A673 (cell line): ENCODE data around the gene SLC66A1. TPM values are rescaled to one million over a fixed set of nuclear protein-coding genes. Genes with fewer than 3 reads are reported as not detected.

Experiments
- BruUV-seq: library from RNA; stranded (reverse); fragments of 400-500 nt; replicated peaks from 2 replicates; lab custom pipeline; 2021; lab: Mats Ljungman, UMichigan
- CTCF ChIA-PET: fragments of 300-600 bp; sonication (Branson Sonifier 250); formaldehyde crosslinking; loops from one replicate; lab custom pipeline; 2022; ENCODE audit warnings: antibody characterized with exemption; lab: Charles Lee
- POLR2A ChIA-PET: fragments of 300-600 bp; sonication (Branson Sonifier 250); formaldehyde crosslinking; loops from one replicate; lab custom pipeline; 2022; ENCODE audit warnings: antibody characterized with exemption; ENCODE audit not compliant: low non-redundant PET; lab: Charles Lee
- DNase-seq: peaks from one replicate; pipeline ENCODE4 v3.0.0-alpha.2; 2015; ENCODE audit warnings: low spot score
- H3K27ac ChIP-seq: fragments of 200-600 bp; sonication (generic); 2 replicates; pipeline ENCODE4 v1.5.1; 2016; ENCODE audit warnings: mixed run types, low read depth, mild to moderate bottlenecking, mixed read lengths, antibody characterized with exemption, low read length; ENCODE audit not compliant: poor library complexity, severe bottlenecking
- H3K27me3 ChIP-seq: fragments of 200-600 bp; sonication (generic); replicated peaks from 2 replicates; pipeline ENCODE4 v1.6.1; 2017; ENCODE audit warnings: mixed run types, low read depth, mild to moderate bottlenecking, mixed read lengths, antibody characterized with exemption, low read length; ENCODE audit not compliant: insufficient read depth, poor library complexity
- H3K36me3 ChIP-seq: fragments of 200-600 bp; sonication (generic); 2 replicates; pipeline ENCODE4 v1.6.1; 2016; ENCODE audit warnings: mixed run types, mild to moderate bottlenecking, mixed read lengths, antibody characterized with exemption, low read length; ENCODE audit not compliant: insufficient read depth, poor library complexity, severe bottlenecking
- H3K4me1 ChIP-seq: fragments of 200-600 bp; sonication (generic); 2 replicates; pipeline ENCODE4 v1.6.1; 2017; ENCODE audit warnings: mixed run types, mild to moderate bottlenecking, mixed read lengths, antibody characterized with exemption, low read length; ENCODE audit not compliant: insufficient read depth, poor library complexity, severe bottlenecking
- H3K4me3 ChIP-seq: fragments of 200-600 bp; sonication (generic); 2 replicates; pipeline ENCODE4 v1.5.1; 2016; ENCODE audit warnings: low read depth, mixed run types, mild to moderate bottlenecking, mixed read lengths, low read length; ENCODE audit not compliant: poor library complexity, severe bottlenecking
- H3K9me3 ChIP-seq: fragments of 200-600 bp; sonication (generic); 2 replicates; pipeline ENCODE4 v1.6.1; 2016; ENCODE audit warnings: mixed run types, low read depth, mild to moderate bottlenecking, mixed read lengths, antibody characterized with exemption, low read length; ENCODE audit not compliant: poor library complexity, severe bottlenecking
- EZH2 ChIP-seq: fragments of 200-600 bp; sonication (generic); IDR thresholded peaks from 2 replicates; pipeline ENCODE4 v1.6.1; 2017; ENCODE audit warnings: borderline replicate concordance, low read depth, mild to moderate bottlenecking, mixed read lengths, antibody characterized with exemption, low read length; ENCODE audit not compliant: poor library complexity, severe bottlenecking
- intact Hi-C: fragments of 100-400 bp; cut with micrococcal nuclease; formaldehyde crosslinking; loops from one replicate; pipeline ENCODE4 v1.10.0; 2022; ENCODE audit not compliant: unreplicated experiment
- total RNA-seq: library from RNA; stranded (reverse); gene quantifications from 2 replicates; pipeline ENCODE4 v1.2.3, GENCODE V29; 2021
- TF ChIP-seq, protein P1 (sequence below): fragments of 300-800, 200-600 bp; sonication (generic); conservative IDR thresholded peaks from 2 replicates; pipeline ENCODE4 v1.5.1; 2017; ENCODE audit warnings: low read depth, mild to moderate bottlenecking, antibody characterized with exemption, low read length, moderate library complexity, mixed read lengths

The SLC66A1 gene
- total RNA-seq, 1 experiment from 2014 or later = 18.3 TPM

DNA sequence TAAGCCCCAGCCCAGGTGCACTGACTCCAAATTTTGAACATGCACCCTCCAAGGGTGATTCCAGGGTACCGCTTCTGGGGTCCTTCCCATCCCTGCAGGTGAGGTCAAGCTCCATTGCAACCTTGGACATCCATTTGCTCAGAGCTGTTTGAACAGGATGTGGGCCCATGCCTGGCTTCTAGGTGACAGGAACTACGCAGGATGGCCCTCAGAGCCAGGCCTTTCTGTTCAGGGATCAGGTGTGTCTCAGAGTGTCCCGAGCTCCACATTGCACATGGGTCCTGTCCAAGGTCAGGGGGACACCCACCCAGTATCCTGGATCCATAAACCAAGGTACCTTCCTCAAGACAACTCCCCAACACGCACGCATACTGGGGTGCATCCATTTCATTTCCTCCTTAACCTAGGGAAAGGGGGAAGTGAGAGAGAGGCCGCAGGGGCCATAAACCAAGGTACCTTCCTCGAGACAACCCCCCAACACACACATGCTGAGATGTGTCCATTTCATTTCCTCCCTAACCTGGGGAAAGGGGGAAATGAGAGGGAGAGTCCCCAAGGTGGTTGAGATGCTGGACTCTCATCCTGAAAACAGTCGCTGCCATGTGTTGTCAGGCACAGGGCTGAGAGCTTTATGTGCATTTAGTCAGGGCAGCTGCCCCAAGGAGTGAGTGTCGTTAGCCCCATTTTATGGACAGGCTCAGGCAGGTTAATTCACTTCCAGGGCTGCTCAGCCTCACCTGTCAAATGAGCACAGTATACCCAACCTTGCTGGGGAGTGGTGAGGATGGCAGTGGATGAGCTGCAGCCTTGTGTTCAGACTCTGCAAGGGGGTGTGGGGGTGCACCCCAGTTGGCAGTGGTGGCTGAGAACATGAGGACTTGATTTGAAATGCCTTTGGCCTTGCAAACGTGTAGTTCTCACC is 2.1 kb downstream of the SLC66A1 start:
- POLR2A ChIA-PET = no interaction called here
- CTCF ChIA-PET = no interaction called here
- intact Hi-C loops = loop anchor here (2.0 kb wide), 1 partner anchor 63 kb away; the partner anchor contains the start of genes EMC1 and MRTO4

DNA sequence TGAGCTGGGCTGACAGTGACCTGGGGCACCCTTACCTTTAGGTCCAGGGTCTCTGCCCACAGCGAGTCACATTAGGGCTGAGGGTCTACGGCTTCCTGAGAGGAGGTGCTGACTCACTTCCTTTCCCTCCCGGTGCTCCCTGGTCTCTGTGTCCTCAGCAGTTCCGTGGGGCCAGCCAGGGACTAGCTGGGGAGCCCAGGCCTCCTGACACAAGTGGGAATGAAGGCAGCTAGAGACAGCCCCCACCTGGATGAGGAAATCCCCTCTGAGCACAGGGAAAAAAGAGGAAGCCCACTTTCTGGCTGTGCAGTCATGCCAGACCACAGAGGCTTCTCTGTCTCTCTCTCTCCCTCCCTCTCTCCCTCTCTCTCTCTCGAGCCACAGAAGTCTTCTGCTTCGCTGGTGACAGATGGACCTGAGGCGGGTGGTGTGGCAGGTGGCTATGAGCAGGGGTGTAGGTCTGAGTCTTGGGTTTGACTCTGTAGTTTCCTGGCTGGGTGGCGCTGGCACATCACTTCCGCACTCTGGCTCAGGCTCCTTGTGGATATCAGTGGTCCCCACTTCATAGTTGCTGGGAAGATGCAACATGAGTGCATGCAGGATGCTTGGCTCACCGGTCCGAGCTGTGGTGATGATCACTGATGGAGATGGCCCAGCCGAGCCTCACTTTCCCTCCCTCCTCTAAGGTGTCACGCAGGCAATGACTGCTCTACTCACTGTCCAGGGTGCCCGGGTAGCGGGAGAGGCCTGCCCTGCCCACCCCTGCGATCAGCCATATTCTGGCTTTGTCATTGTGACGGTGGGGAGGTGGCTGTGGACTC is 3.5 kb downstream of the SLC66A1 start:
- BruUV-seq = no TSS peak
- peaks cover 8% of the 10 kb centered on the region for H3K36me3 ChIP-seq
- peaks cover 5% of the 10 kb centered on the region for H3K4me1 ChIP-seq
- no peak overlapping the region for H3K4me3 ChIP-seq
- H3K27me3 ChIP-seq = no peaks in the 10 kb centered on the region
- POLR2A ChIA-PET = no interaction called here
- DNase-seq = no peak
- no peaks in the 10 kb centered on the region for H3K9me3 ChIP-seq
- TF ChIP-seq, protein P1, sequence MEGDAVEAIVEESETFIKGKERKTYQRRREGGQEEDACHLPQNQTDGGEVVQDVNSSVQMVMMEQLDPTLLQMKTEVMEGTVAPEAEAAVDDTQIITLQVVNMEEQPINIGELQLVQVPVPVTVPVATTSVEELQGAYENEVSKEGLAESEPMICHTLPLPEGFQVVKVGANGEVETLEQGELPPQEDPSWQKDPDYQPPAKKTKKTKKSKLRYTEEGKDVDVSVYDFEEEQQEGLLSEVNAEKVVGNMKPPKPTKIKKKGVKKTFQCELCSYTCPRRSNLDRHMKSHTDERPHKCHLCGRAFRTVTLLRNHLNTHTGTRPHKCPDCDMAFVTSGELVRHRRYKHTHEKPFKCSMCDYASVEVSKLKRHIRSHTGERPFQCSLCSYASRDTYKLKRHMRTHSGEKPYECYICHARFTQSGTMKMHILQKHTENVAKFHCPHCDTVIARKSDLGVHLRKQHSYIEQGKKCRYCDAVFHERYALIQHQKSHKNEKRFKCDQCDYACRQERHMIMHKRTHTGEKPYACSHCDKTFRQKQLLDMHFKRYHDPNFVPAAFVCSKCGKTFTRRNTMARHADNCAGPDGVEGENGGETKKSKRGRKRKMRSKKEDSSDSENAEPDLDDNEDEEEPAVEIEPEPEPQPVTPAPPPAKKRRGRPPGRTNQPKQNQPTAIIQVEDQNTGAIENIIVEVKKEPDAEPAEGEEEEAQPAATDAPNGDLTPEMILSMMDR = no peak
- no peak for TF ChIP-seq EZH2
- no peak overlapping the region for H3K27ac ChIP-seq
- intact Hi-C loops = no loop called here
- CTCF ChIA-PET = no interaction called here

More for the DNA sequence above, 2.1 kb downstream of the SLC66A1 start:
- Histone ChIP-seq H3K4me1 (peaks cover 7% of the 10 kb centered on the region), H3K27ac (no peak overlapping the region), H3K9me3 (no peaks in the 10 kb centered on the region), H3K36me3 (peaks cover 8% of the 10 kb centered on the region), H3K4me3 (no peak overlapping the region), H3K27me3 (no peaks in the 10 kb centered on the region)
- no peak for DNase-seq
- BruUV-seq = no TSS peak
- TF ChIP-seq, protein P1 = no peak
- TF ChIP-seq EZH2 = no peak

DNA sequence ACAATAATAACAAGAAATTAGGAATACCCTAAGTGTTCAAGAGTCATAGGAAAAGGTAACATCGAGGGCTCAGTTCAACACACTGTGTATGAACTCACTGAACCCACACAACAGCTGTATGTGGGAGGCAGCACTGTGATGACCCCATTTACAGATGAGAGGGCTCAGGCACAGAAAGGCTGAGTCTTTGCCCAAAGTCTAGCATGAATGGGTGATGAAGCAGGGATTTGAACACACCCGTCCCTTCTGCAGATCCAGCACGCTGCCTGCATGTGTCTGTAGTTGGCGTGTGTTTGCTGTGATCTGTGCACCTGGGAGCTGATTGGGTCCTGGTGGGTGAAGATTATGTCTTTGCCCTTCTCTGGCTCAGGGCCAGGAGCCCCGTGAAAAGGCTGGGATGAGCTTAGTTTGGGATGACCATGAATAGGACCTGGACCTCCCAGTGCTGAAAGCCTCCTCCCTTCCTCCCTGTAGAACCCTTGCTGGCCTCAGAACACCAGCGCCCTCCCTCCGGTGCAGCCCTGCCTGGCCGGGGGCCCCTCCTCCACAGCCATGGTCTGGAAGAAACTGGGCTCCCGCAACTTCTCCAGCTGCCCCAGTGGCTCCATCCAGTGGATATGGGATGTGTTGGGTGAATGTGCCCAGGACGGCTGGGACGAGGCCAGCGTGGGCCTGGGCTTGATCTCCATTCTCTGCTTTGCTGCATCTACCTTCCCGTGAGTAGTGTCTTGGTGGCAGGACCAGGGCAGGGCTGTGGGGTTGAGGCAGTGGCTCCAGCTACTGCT is 5.2 kb downstream of the SLC66A1 start:
- POLR2A ChIA-PET = no interaction called here
- TF ChIP-seq, protein P1 = no peak
- TF ChIP-seq EZH2 = no peak
- no TSS peak for BruUV-seq
- no peak overlapping the region for H3K27ac ChIP-seq
- no peaks in the 10 kb centered on the region for H3K27me3 ChIP-seq
- H3K9me3 ChIP-seq = no peaks in the 10 kb centered on the region
- CTCF ChIA-PET = no interaction called here
- H3K36me3 ChIP-seq = peaks cover 8% of the 10 kb centered on the region
- H3K4me1 ChIP-seq = no peaks in the 10 kb centered on the region
- intact Hi-C loops = no loop called here
- DNase-seq = no peak
- H3K4me3 ChIP-seq = no peak overlapping the region
